ENCODE data around the gene EXOSC1. TPM values are rescaled to one million over a fixed set of nuclear protein-coding genes. Genes with fewer than 3 reads are reported as not detected.
"Not testable (repeated sequence)": the region's sequence is repeated elsewhere in the genome, so short reads cannot be mapped to it uniquely, and the experiment has no call there.

Gene EXOSC1
- total and polyA plus RNA-seq, 2 of the 13 experiments (the other 11 are each of a cell fraction or from before 2014, with no cell fraction given), result 36.3 to 39.9 TPM

GRCh38 chr10:97425964-97426775, 19.6 kb downstream of the EXOSC1 start, which contains the start of gene PGAM1 (continued):
- 0 out of 2 replicates have a peak, but pooled peaks have one; percentile 48 for TF ChIP-seq UBTF (CRISPR knock-in tag; IDR thresholded peaks at IDR 0.05)
- TF ChIP-seq KLF9 (CRISPR knock-in tag; IDR thresholded peaks at IDR 0.05; ENCODE audit: low read depth), result peak; percentile 56; the same call in 1 of the 2 replicates
- TF ChIP-seq RBM22 (optimal IDR thresholded peaks at IDR 0.05; ENCODE audit: low read length), result no peak
- TF ChIP-seq ZNF615 (CRISPR knock-in tag; IDR thresholded peaks at IDR 0.05; ENCODE audit: borderline replicate concordance), result no peak
- TF ChIP-seq, protein P1, sequence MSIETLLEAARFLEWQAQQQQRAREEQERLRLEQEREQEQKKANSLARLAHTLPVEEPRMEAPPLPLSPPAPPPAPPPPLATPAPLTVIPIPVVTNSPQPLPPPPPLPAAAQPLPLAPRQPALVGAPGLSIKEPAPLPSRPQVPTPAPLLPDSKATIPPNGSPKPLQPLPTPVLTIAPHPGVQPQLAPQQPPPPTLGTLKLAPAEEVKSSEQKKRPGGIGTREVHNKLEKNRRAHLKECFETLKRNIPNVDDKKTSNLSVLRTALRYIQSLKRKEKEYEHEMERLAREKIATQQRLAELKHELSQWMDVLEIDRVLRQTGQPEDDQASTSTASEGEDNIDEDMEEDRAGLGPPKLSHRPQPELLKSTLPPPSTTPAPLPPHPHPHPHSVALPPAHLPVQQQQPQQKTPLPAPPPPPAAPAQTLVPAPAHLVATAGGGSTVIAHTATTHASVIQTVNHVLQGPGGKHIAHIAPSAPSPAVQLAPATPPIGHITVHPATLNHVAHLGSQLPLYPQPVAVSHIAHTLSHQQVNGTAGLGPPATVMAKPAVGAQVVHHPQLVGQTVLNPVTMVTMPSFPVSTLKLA (IDR thresholded peaks at IDR 0.05), result peak; percentile 42
- peak; percentile 76; the same call in 1 of the 2 replicates for TF ChIP-seq ZMYM4 (CRISPR knock-in tag; IDR thresholded peaks at IDR 0.05)
- TF ChIP-seq, protein P2, sequence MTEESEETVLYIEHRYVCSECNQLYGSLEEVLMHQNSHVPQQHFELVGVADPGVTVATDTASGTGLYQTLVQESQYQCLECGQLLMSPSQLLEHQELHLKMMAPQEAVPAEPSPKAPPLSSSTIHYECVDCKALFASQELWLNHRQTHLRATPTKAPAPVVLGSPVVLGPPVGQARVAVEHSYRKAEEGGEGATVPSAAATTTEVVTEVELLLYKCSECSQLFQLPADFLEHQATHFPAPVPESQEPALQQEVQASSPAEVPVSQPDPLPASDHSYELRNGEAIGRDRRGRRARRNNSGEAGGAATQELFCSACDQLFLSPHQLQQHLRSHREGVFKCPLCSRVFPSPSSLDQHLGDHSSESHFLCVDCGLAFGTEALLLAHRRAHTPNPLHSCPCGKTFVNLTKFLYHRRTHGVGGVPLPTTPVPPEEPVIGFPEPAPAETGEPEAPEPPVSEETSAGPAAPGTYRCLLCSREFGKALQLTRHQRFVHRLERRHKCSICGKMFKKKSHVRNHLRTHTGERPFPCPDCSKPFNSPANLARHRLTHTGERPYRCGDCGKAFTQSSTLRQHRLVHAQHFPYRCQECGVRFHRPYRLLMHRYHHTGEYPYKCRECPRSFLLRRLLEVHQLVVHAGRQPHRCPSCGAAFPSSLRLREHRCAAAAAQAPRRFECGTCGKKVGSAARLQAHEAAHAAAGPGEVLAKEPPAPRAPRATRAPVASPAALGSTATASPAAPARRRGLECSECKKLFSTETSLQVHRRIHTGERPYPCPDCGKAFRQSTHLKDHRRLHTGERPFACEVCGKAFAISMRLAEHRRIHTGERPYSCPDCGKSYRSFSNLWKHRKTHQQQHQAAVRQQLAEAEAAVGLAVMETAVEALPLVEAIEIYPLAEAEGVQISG (CRISPR knock-in tag; IDR thresholded peaks at IDR 0.05), result no peak
- TF ChIP-seq KMT2B (CRISPR knock-in tag; IDR thresholded peaks at IDR 0.05), result peak; percentile 52
- TF ChIP-seq ZNF260 (CRISPR knock-in tag; IDR thresholded peaks at IDR 0.05; ENCODE audit: borderline replicate concordance, low read depth), result no peak
- peak; percentile 90 for TF ChIP-seq HNRNPLL (IDR thresholded peaks at IDR 0.05; ENCODE audit: low read depth, low read length, poor library complexity, severe bottlenecking)
- peak; percentile 40; the same call in 1 of the 2 replicates for TF ChIP-seq ELF3 (CRISPR knock-in tag; IDR thresholded peaks at IDR 0.05)

DNA sequence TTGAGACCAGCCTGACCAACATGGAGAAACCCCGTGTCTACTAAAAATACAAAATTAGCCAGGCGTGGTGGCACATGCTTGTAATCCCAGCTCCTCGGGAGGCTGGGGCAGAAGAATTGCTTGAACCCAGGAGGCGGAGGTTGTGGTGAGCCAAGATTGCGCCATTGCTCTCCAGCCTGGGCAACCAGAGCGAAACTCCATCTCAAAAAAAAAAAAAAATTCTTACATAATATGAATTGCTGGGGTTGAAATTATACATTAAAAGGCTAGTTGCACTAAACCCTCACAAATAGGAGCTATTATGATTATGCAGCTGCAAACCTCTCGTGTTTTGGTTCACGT, 22.1 kb downstream of the EXOSC1 start:
- FAIRE-seq; H3K9me3 ChIP-seq (ENCODE audit: low read length); H3K4me3 ChIP-seq (replicated peaks in 1 of 3; ENCODE audit: insufficient read depth in 1 of 3, low read depth in 2 of 3, low read length in 3 of 3); BruUV-seq (replicated peaks); H3K9ac ChIP-seq (ENCODE audit: insufficient read depth, low read depth, low read length); in situ Hi-C loops (cut with HindIII; ENCODE audit: extremely low pct_ligation_motif_present, low pct_unique_long_range_greater_than_20kb); CTCF ChIA-PET (ENCODE audit: low intra/inter-chr PET ratio, low total read pairs); intact Hi-C loops (cut with micrococcal nuclease; ENCODE audit: unreplicated experiment); H3K27me3 ChIP-seq (ENCODE audit: control insufficient read depth in 1 of 2, insufficient read depth in 2 of 2, low read length in 2 of 2); ATAC-seq; H3K36me3 ChIP-seq (replicated peaks in 1 of 2; ENCODE audit: control insufficient read depth in 1 of 2, insufficient read depth in 2 of 2, low read length in 2 of 2); H3K27ac ChIP-seq (ENCODE audit: extremely low read length, insufficient read depth, low read length); H3K4me2 ChIP-seq (ENCODE audit: low read depth, low read length); DNase-seq (ENCODE audit: low spot score); H2AFZ ChIP-seq (ENCODE audit: low read length): not testable (repeated sequence)
- 94% methylated on average over 8 of the region's 8 CpGs for WGBS (ENCODE audit: low lambda C conversion rate)
- POLR2A ChIA-PET, result interaction anchor here (1.1 to 1.6 kb wide), 2 partner anchors 11 to 23 kb away, joined by 3 read pairs; no protein-coding TSS in a partner anchor
- Histone ChIP-seq H3K79me2 (ENCODE audit: insufficient read depth, low read length) (peaks cover 28% of the 10 kb centered on the region), H3K4me1 (ENCODE audit: insufficient read depth, low read length) (peaks cover 52% of the 10 kb centered on the region), H4K20me1 (ENCODE audit: insufficient read depth, low read length) (peaks cover 16% of the 10 kb centered on the region)

All from HepG2 (cell line).